IMR-90 (cell line): ENCODE data around the gene PMEPA1. TPM values are rescaled to one million over a fixed set of nuclear protein-coding genes. Genes with fewer than 3 reads are reported as not detected.

ENCODE experiments used
- ATAC-seq: fragments of 200-7000 bp; cut with Tn5 transposase; 2 replicates; pipeline ENCODE4 v1.9.1; 2020; ENCODE audit warnings: low read depth, mild to moderate bottlenecking, moderate library complexity
- BruUV-seq: library from RNA; stranded (reverse); fragments of 400-500 nt; replicated peaks from 2 replicates; lab custom pipeline; 2021; lab: Mats Ljungman, UMichigan
- CTCF ChIA-PET: fragments of 300-600 bp; formaldehyde crosslinking; extraction: SDS; loops from one replicate; lab custom pipeline; 2021; ENCODE audit warnings: antibody characterized with exemption; lab: Yijun Ruan, JAX
- POLR2A ChIA-PET: fragments of 300-600 bp; sonication (Branson Sonifier 250); formaldehyde crosslinking; loops from one replicate; lab custom pipeline; 2022; ENCODE audit warnings: antibody characterized with exemption; ENCODE audit not compliant: unreplicated experiment; lab: Charles Lee
- DNase-seq: peaks from one replicate; pipeline ENCODE4 v3.0.0; 2013
- H2AFZ ChIP-seq: replicated peaks from 2 replicates; pipeline ENCODE3; 2013; ENCODE audit warnings: low read length, mild to moderate bottlenecking; ENCODE audit not compliant: poor library complexity
- H2AK5ac ChIP-seq: 2 replicates; pipeline ENCODE4 v1.6.1; 2013; ENCODE audit warnings: low read depth, low read length, inconsistent platforms
- H2AK9ac ChIP-seq: replicated peaks from 2 replicates; pipeline ENCODE3; 2013; ENCODE audit warnings: mild to moderate bottlenecking, low read depth, low read length, moderate library complexity; ENCODE audit not compliant: poor library complexity
- H2BK120ac ChIP-seq: 2 replicates; pipeline ENCODE4 v1.6.1; 2013; ENCODE audit warnings: low read depth, low read length, inconsistent platforms
- H2BK15ac ChIP-seq: 3 replicates; pipeline ENCODE4 v1.6.1; 2013; ENCODE audit warnings: low read depth, low read length, inconsistent platforms
- H2BK20ac ChIP-seq: 2 replicates; pipeline ENCODE4 v1.6.1; 2013; ENCODE audit warnings: low read depth, mild to moderate bottlenecking, inconsistent platforms, low read length, moderate library complexity
- H2BK5ac ChIP-seq: 2 replicates; pipeline ENCODE4 v1.6.1; 2013; ENCODE audit warnings: mild to moderate bottlenecking, low read depth, low read length, inconsistent platforms; ENCODE audit not compliant: poor library complexity, severe bottlenecking
- H3K14ac ChIP-seq: replicated peaks from 2 replicates; pipeline ENCODE4 v1.6.1; 2013; ENCODE audit warnings: low read depth, low read length, inconsistent platforms
- H3K18ac ChIP-seq: 2 replicates; pipeline ENCODE4 v1.6.1; 2013; ENCODE audit warnings: low read depth, low read length, control low read depth
- H3K23ac ChIP-seq: 2 replicates; pipeline ENCODE4 v1.6.1; 2013; ENCODE audit warnings: low read depth, low read length, inconsistent platforms
- H3K27ac ChIP-seq: 2 replicates; pipeline ENCODE4 v1.5.1; 2013; ENCODE audit warnings: mild to moderate bottlenecking, control low read depth, low read length; ENCODE audit not compliant: insufficient read depth
- H3K27me3 ChIP-seq: 2 replicates; pipeline ENCODE4 v1.6.1; 2013; ENCODE audit warnings: low read length; ENCODE audit not compliant: control insufficient read depth, insufficient read depth
- H3K36me3 ChIP-seq: 2 replicates; pipeline ENCODE4 v1.6.1; 2013; ENCODE audit warnings: low read length, mixed read lengths; ENCODE audit not compliant: control insufficient read depth, insufficient read depth
- H3K4ac ChIP-seq: 2 replicates; pipeline ENCODE4 v1.6.1; 2013; ENCODE audit warnings: low read depth, low read length, inconsistent platforms
- H3K4me1 ChIP-seq: 2 replicates; pipeline ENCODE4 v1.6.1; 2013; ENCODE audit warnings: low read length, mixed read lengths; ENCODE audit not compliant: control insufficient read depth, insufficient read depth
- H3K4me2 ChIP-seq: 2 replicates; pipeline ENCODE4 v1.6.1; 2013; ENCODE audit warnings: low read depth, mild to moderate bottlenecking, control low read depth, low read length, moderate library complexity
- H3K4me3 ChIP-seq: 2 replicates; pipeline ENCODE4 v1.5.1; 2013; ENCODE audit warnings: low read depth, mild to moderate bottlenecking, control low read depth, low read length, moderate library complexity; ENCODE audit not compliant: insufficient read depth
- H3K56ac ChIP-seq: 2 replicates; pipeline ENCODE4 v1.6.1; 2013; ENCODE audit warnings: low read length, inconsistent platforms; ENCODE audit not compliant: insufficient read depth; ENCODE audit errors: extremely low read depth
- H3K79me1 ChIP-seq, 2 experiments: 2 replicates each; pipeline ENCODE4 v1.6.1; 2013; ENCODE audit warnings: low read length in 2 of 2, inconsistent platforms in 1 of 2, low read depth in 1 of 2
- H3K9ac ChIP-seq: 2 replicates; pipeline ENCODE4 v1.6.1; 2013; ENCODE audit warnings: low read depth, low read length, control low read depth
- H3K9me1 ChIP-seq: 2 replicates; pipeline ENCODE4 v1.6.1; 2013; ENCODE audit warnings: low read length, inconsistent platforms; ENCODE audit not compliant: insufficient read depth
- H3K9me3 ChIP-seq: 2 replicates; pipeline ENCODE4 v1.6.1; 2013; ENCODE audit warnings: low read length; ENCODE audit not compliant: control insufficient read depth, insufficient read depth
- H4K20me1 ChIP-seq: 2 replicates; pipeline ENCODE4 v1.6.1; 2013; ENCODE audit warnings: low read length, inconsistent platforms; ENCODE audit not compliant: insufficient read depth
- H4K5ac ChIP-seq: 2 replicates; pipeline ENCODE4 v1.6.1; 2013; ENCODE audit warnings: mild to moderate bottlenecking, low read depth, low read length, control low read depth
- H4K8ac ChIP-seq, 2 experiments: 2 replicates each; pipeline ENCODE4 v1.6.1; 2013; ENCODE audit warnings: low read depth in 2 of 2, low read length in 2 of 2, control low read depth in 1 of 2, inconsistent platforms in 1 of 2
- H4K91ac ChIP-seq: 2 replicates; pipeline ENCODE4 v1.6.1; 2013; ENCODE audit warnings: low read depth, low read length, inconsistent platforms; ENCODE audit not compliant: insufficient read depth
- BHLHE40 ChIP-seq: fragments of 150-350 bp; IDR thresholded peaks from 2 replicates; pipeline ENCODE4 v1.6.1; 2016; ENCODE audit warnings: mild to moderate bottlenecking, low read depth, low read length
- CEBPB ChIP-seq: IDR thresholded peaks from 2 replicates; pipeline ENCODE4 v1.6.1; 2012; ENCODE audit warnings: low read depth, low read length, improper control_type of control experiment
- CHD1 ChIP-seq: IDR thresholded peaks from 2 replicates; pipeline ENCODE4 v1.6.1; 2012; ENCODE audit warnings: low read depth, low read length, improper control_type of control experiment
- CTCF ChIP-seq: conservative IDR thresholded peaks from 2 replicates; pipeline ENCODE4 v1.5.1; 2012; ENCODE audit warnings: mild to moderate bottlenecking, low read depth, low read length, improper control_type of control experiment
- ELK1 ChIP-seq: fragments of 150-350 bp; IDR thresholded peaks from 2 replicates; pipeline ENCODE4 v1.6.1; 2016; ENCODE audit warnings: low read depth, mild to moderate bottlenecking, low read length, moderate library complexity, borderline replicate concordance
- MAFK ChIP-seq: IDR thresholded peaks from 2 replicates; pipeline ENCODE4 v1.6.1; 2012; ENCODE audit warnings: low read depth, low read length, improper control_type of control experiment
- MAZ ChIP-seq: IDR thresholded peaks from 2 replicates; pipeline ENCODE4 v1.6.1; 2012; ENCODE audit warnings: low read depth, mild to moderate bottlenecking, low read length, improper control_type of control experiment, moderate library complexity, borderline replicate concordance
- NFE2L2 ChIP-seq: fragments of 150-350 bp; IDR thresholded peaks from 2 replicates; pipeline ENCODE4 v1.6.1; 2016; ENCODE audit warnings: low read depth, mild to moderate bottlenecking, low read length
- RAD21 ChIP-seq: IDR thresholded peaks from 2 replicates; pipeline ENCODE4 v1.6.1; 2012; ENCODE audit warnings: low read length, improper control_type of control experiment
- RCOR1 ChIP-seq: IDR thresholded peaks from 2 replicates; pipeline ENCODE4 v1.6.1; 2012; ENCODE audit warnings: mild to moderate bottlenecking, low read length, improper control_type of control experiment; ENCODE audit not compliant: insufficient replicate concordance
- RFX5 ChIP-seq: IDR thresholded peaks from 2 replicates; pipeline ENCODE4 v1.8.0; 2012; ENCODE audit warnings: low read depth, mild to moderate bottlenecking, low read length, moderate library complexity
- SMC3 ChIP-seq: fragments of 150-350 bp; IDR thresholded peaks from 2 replicates; pipeline ENCODE4 v1.6.1; 2016; ENCODE audit warnings: low read depth, mild to moderate bottlenecking, antibody characterized with exemption, low read length, moderate library complexity
- USF2 ChIP-seq: fragments of 150-350 bp; IDR thresholded peaks from 2 replicates; pipeline ENCODE4 v1.6.1; 2017; ENCODE audit warnings: mild to moderate bottlenecking, antibody characterized with exemption, low read length, low read depth
- WGBS, 2 experiments: methylation state at CpG; one replicate each; pipeline versions ENCODE4 v1.1.5 to v1.1.7; 2013; ENCODE audit warnings: missing lambda C conversion rate in 2 of 2; ENCODE audit not compliant: insufficient read length in 1 of 2; ENCODE audit errors: extremely low coverage in 2 of 2; 5-methylcytosine and 5-hydroxymethylcytosine counted together
- dilution Hi-C: fragments of 300-500 bp; cut with HindIII; formaldehyde crosslinking; loops from one replicate; pipeline ENCODE4 v1.14.3; 2018; ENCODE audit warnings: low sequenced_read_pairs; ENCODE audit not compliant: unreplicated experiment
- in situ Hi-C: fragments of 300-500 bp; cut with MboI; formaldehyde crosslinking; loops from 3 replicates; pipeline ENCODE4 v1.14.3; 2019; ENCODE audit warnings: low sequenced_read_pairs, inconsistent platforms, mixed read lengths
- intact Hi-C: fragments of 100-400 bp; cut with micrococcal nuclease; formaldehyde crosslinking; loops from 2 replicates; pipeline ENCODE4 v1.10.0; 2022
- polyA plus RNA-seq, 3 experiments: library from polyadenylated mRNA; depleted of rRNA; stranded (reverse); fragments of >200 nt; gene quantifications; 2 replicates each; pipeline ENCODE4 v1.2.3, GENCODE V29; 2012; ENCODE audit warnings: low replicate concordance in 1 of 3
- total RNA-seq: library from RNA; depleted of rRNA; stranded (reverse); fragments of >200 nt; gene quantifications from 2 replicates; pipeline ENCODE4 v1.2.3, GENCODE V29; 2012

PMEPA1 gene
- total and polyA plus RNA-seq, 2 of the 4 experiments (the other 2 are of a cell fraction): 2.0 to 6.9 TPM

DNA sequence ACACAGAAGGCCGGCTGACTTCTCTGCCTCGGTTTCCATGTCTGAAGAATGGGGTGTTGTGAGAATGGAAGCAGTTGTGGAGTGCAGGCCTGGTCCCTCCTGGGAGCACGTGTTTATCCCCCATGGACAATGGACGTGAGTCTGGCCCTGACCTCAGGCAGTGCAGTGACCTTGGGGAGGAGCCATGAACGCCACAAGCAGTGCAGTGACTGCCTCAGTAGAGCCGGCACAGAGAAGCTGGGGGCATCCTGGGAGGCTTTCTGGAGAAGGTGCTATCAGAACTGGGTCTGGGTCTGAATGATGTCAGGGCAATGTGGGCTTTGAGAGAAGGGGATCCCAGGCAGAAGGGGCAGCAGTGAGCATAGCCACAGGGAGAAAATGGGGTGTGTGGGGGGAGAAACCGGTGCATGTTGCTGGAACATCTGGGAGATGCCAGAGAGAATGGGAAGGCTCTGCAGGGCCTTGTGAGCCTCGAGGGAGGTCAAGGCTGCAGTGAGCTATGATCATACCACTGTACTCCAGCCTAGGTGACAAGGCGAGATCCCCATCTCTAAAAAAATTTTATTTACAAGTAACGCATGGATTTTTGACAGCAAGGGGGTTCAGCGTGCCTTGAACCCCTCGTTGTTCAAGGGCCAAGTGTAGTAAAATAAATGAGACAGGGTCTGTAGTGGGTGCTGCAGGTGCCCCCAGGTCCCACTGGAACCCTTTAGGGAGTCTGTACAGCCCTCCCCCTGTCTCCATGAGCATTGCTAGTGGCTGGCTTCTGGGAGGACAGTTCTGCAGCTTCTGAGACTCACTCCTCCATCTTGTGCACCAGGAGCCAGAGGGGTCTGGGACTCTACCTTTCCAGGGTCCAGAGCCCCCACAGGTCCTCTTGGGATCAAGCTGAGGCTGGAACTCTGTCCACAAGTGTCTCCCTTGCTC is 62.5 kb downstream of the PMEPA1 start (continued):
- TF ChIP-seq CHD1: no peak

DNA sequence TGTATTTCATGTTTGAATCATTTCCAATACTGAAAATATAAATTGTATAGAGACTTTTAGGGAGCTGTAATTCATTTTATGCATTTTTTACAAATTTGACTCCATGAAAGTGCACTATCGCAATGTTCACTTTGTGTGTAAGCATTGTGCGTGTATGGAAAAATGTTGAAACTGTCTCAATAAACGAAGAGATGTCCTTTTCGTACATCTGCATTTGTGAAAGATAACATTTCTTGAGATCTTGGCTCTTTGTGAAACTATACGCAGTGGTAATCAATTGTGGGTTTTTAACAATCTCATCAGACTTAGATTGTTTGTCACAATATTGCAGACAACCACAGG is 70.9 kb downstream of the PMEPA1 start:
- ChIA-PET CTCF (no interaction called here), POLR2A (no interaction called here)
- WGBS, 2 experiments: no CpG with 5 or more reads among the region's 5 CpGs
- Histone ChIP-seq H2AFZ (no peak overlapping the region), H4K8ac (no peak overlapping the region), H3K18ac (no peak overlapping the region), H3K4me3 (no peak overlapping the region), H4K20me1 (no peaks in the 10 kb centered on the region), H3K4ac (no peak overlapping the region), H2BK120ac (no peak overlapping the region), H3K9me1 (no peaks in the 10 kb centered on the region), H3K27me3 (peaks cover 5% of the 10 kb centered on the region), H3K79me1 (no peaks in the 10 kb centered on the region), H3K9ac (no peak overlapping the region), H2BK20ac (no peak overlapping the region), H3K23ac (no peak overlapping the region), H2AK5ac (no peak overlapping the region), H3K56ac (no peak overlapping the region), H3K14ac (no peak overlapping the region), H2BK5ac (no peak overlapping the region), H2AK9ac (no peak overlapping the region), H3K36me3 (no peaks in the 10 kb centered on the region), H4K91ac (no peak overlapping the region), H2BK15ac (no peak overlapping the region), H3K4me1 (no peaks in the 10 kb centered on the region), H4K5ac (no peak overlapping the region), H3K4me2 (no peak overlapping the region), H3K27ac (no peak overlapping the region), H3K9me3 (no peaks in the 10 kb centered on the region)
- in situ Hi-C loops: no loop called here
- no peak for DNase-seq
- no peak for ATAC-seq
- intact Hi-C loops: no loop called here
- dilution Hi-C loops: no loop called here
- BruUV-seq: no TSS peak
- no peak for TF ChIP-seq USF2
- TF ChIP-seq NFE2L2: no peak
- no peak for TF ChIP-seq ELK1
- no peak for TF ChIP-seq CHD1
- no peak for TF ChIP-seq CTCF
- TF ChIP-seq BHLHE40: no peak
- TF ChIP-seq MAFK: no peak
- no peak for TF ChIP-seq RFX5
- no peak for TF ChIP-seq RCOR1
- no peak for TF ChIP-seq CEBPB
- TF ChIP-seq RAD21: no peak
- no peak for TF ChIP-seq SMC3
- TF ChIP-seq MAZ: no peak
